Measurements from ENCODE around the gene CIZ1. TPM values are rescaled to one million over a fixed set of nuclear protein-coding genes. Genes with fewer than 3 reads are reported as not detected.

Gene CIZ1
- total RNA-seq, 2 donors from 2014 or later = 97.5 to 97.7 TPM

- intact Hi-C loops (cut with DNase I) = no loop called here
- Histone ChIP-seq H3K4me3 (no peak overlapping the region), H3K27ac (no peak overlapping the region), H3K9ac (ENCODE audit: low read depth in 2 of 2, low read length in 2 of 2) (no peak overlapping the region), H3K36me3 (peaks cover 11% of the 10 kb centered on the region), H3K4me1 (no peaks in the 10 kb centered on the region), H3K9me3 (no peaks in the 10 kb centered on the region), H3K27me3 (no peaks in the 10 kb centered on the region)
- no peak for DNase-seq
- TF ChIP-seq, protein P1, sequence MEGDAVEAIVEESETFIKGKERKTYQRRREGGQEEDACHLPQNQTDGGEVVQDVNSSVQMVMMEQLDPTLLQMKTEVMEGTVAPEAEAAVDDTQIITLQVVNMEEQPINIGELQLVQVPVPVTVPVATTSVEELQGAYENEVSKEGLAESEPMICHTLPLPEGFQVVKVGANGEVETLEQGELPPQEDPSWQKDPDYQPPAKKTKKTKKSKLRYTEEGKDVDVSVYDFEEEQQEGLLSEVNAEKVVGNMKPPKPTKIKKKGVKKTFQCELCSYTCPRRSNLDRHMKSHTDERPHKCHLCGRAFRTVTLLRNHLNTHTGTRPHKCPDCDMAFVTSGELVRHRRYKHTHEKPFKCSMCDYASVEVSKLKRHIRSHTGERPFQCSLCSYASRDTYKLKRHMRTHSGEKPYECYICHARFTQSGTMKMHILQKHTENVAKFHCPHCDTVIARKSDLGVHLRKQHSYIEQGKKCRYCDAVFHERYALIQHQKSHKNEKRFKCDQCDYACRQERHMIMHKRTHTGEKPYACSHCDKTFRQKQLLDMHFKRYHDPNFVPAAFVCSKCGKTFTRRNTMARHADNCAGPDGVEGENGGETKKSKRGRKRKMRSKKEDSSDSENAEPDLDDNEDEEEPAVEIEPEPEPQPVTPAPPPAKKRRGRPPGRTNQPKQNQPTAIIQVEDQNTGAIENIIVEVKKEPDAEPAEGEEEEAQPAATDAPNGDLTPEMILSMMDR (IDR thresholded peaks at IDR 0.05) = no peak
These were observed 17.3 kb downstream of the CIZ1 start for GRCh38 chr9:128174062-128174461.

DNA sequence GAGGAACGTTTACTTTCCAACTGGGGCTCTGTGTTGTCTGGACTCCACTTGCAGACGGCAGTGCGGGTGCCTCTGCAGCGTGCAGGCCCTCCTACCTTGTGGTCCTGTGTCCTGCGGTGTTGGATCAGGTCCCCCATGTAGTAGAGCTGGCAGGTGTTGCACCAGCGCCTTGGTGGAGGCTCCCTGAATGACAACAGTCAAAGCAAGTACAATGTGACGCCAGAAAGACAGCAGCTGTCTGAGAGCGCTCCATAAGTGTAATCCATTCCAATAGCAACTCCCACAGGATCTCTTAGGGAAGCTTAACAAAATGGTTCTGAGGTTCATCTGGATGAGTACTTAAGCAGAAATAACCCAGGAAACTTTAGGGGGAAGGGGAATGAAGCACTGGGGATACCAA lies 21.4 kb downstream of the CIZ1 start:
- TF ChIP-seq, protein P1 (IDR thresholded peaks at IDR 0.05) = no peak
- Histone ChIP-seq H3K27me3 (no peaks in the 10 kb centered on the region), H3K36me3 (peaks cover 8% of the 10 kb centered on the region), H3K4me1 (no peaks in the 10 kb centered on the region), H3K9ac (ENCODE audit: low read depth in 2 of 2, low read length in 2 of 2) (no peak overlapping the region), H3K9me3 (no peaks in the 10 kb centered on the region), H3K27ac (no peak overlapping the region), H3K4me3 (no peak overlapping the region)
- DNase-seq = no peak
- intact Hi-C loops (cut with DNase I) = no loop called here

GRCh38 chr9:128169492-128169891 lies 21.9 kb downstream of the CIZ1 start:
- TF ChIP-seq, protein P1 (IDR thresholded peaks at IDR 0.05) = no peak
- Histone ChIP-seq H3K27ac (no peak overlapping the region), H3K9me3 (no peaks in the 10 kb centered on the region), H3K36me3 (peaks cover 8% of the 10 kb centered on the region), H3K4me3 (no peak overlapping the region), H3K4me1 (no peaks in the 10 kb centered on the region), H3K9ac (ENCODE audit: low read depth in 2 of 2, low read length in 2 of 2) (no peak overlapping the region), H3K27me3 (no peaks in the 10 kb centered on the region)
- intact Hi-C loops (cut with DNase I) = no loop called here
- no peak for DNase-seq

DNA sequence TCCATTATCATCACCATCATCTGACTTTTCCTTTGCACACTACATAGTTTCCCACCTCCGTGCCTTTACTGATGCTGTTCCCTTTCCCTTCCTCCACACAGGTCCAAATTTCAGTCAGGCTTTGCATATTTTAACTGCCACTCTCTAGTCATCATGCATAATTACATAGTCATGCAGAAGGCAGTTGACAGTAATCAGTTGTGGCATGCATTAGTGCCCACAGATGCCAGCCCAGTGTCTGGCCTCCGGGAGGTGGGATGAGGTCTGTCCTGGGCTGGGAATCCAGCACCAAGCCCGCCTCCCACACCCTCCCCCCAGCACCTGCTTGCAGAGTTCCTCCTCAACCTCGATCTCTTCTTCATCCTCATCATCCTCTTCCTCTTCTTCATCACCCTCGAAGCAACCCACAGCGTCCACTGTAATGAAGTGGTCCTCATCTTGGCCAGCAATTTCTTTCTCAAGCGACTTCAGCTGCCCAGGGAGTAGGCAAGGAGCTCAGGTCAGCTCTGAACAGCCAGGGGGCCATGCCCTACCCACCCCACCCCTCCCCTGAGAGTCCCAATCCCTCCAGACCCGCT lies 22.6 kb downstream of the CIZ1 start:
- no peaks in the 10 kb centered on the region for H3K9me3 ChIP-seq
- H3K36me3 ChIP-seq = peaks cover 8% of the 10 kb centered on the region

DNA sequence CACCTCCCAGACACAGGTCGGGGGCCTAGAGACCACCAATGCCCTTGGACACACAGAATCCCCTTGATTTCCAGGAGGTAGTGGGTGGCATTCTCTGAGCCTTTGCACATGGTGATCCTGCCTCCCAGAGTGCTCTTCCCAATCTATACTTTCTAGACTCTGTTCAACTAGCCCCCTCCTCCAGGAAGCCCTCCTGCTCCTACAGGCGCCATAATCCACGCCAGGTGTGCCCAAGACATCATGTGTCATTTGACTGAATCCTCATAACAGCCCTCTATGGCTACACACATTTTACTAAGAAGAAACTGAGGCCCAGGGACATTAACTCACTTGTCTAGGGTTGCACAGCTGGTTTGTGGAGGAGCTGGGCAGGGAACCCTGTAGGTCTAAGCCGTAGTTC lies 24.2 kb downstream of the CIZ1 start:
- H3K9ac ChIP-seq (ENCODE audit: low read depth in 2 of 2, low read length in 2 of 2) = no peak overlapping the region
- H3K27ac ChIP-seq = no peak overlapping the region
- H3K9me3 ChIP-seq = no peaks in the 10 kb centered on the region
- H3K4me1 ChIP-seq = no peaks in the 10 kb centered on the region
- peaks cover 8% of the 10 kb centered on the region for H3K36me3 ChIP-seq
- TF ChIP-seq, protein P1 (IDR thresholded peaks at IDR 0.05) = no peak
- no peak overlapping the region for H3K4me3 ChIP-seq
- no peak for DNase-seq
- H3K27me3 ChIP-seq = no peaks in the 10 kb centered on the region
- intact Hi-C loops (cut with DNase I) = no loop called here

More for the DNA sequence above, 22.6 kb downstream of the CIZ1 start:
- Histone ChIP-seq H3K4me3 (no peak overlapping the region), H3K9ac (ENCODE audit: low read depth in 2 of 2, low read length in 2 of 2) (no peak overlapping the region), H3K27ac (no peak overlapping the region), H3K27me3 (no peaks in the 10 kb centered on the region), H3K4me1 (no peaks in the 10 kb centered on the region)
- intact Hi-C loops (cut with DNase I) = no loop called here
- TF ChIP-seq, protein P1 (IDR thresholded peaks at IDR 0.05) = no peak
- no peak for DNase-seq
